Measurements from ENCODE around the gene CWC27. TPM values are rescaled to one million over a fixed set of nuclear protein-coding genes. Genes with fewer than 3 reads are reported as not detected.

Gene CWC27
- total and polyA plus RNA-seq, 2 of the 13 experiments (the other 11 are each of a cell fraction or from before 2014, with no cell fraction given), result 21.1 to 25.7 TPM

DNA sequence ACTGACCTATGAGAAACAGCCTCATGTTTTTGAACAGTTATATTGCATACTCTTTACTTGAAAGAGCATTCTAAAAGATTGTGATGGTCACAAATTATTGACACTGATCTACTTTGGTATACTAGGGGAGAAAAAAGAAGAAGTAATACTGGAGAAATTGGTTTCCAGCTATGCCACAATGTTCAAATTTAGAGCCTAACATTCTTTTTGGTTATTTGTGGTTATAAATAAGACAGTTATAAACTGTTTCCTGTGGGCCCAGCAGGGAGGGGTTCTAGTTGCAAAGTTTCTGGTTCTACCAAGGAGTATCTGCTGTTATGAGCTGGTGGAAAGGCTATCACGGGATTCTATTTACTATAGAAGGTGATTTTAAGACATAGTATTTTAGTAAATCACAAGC lies 4.8 kb downstream of the CWC27 start:
- peaks cover 19% of the 10 kb centered on the region for H3K4me1 ChIP-seq (ENCODE audit: insufficient read depth, low read length)
- 91% methylated on average over 1 of the region's 1 CpG for WGBS (ENCODE audit: low lambda C conversion rate)
- intact Hi-C loops (cut with micrococcal nuclease; ENCODE audit: unreplicated experiment), result no loop called here
- no peak overlapping the region for H3K4me2 ChIP-seq (ENCODE audit: low read depth, low read length)
- peaks cover 2 to 10% of the 10 kb centered on the region in 2 experiments; a peak in 3 of 5 replicates for H3K36me3 ChIP-seq (replicated peaks in 1 of 2; ENCODE audit: control insufficient read depth in 1 of 2, insufficient read depth in 2 of 2, low read length in 2 of 2)
- TF ChIP-seq, protein P1, sequence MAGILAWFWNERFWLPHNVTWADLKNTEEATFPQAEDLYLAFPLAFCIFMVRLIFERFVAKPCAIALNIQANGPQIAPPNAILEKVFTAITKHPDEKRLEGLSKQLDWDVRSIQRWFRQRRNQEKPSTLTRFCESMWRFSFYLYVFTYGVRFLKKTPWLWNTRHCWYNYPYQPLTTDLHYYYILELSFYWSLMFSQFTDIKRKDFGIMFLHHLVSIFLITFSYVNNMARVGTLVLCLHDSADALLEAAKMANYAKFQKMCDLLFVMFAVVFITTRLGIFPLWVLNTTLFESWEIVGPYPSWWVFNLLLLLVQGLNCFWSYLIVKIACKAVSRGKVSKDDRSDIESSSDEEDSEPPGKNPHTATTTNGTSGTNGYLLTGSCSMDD (CRISPR knock-in tag; IDR thresholded peaks at IDR 0.05), result no peak
- TF ChIP-seq ZNF678 (CRISPR knock-in tag; IDR thresholded peaks at IDR 0.05) (no peak), ZBTB7B (CRISPR knock-in tag; IDR thresholded peaks at IDR 0.05) (no peak), BCLAF1 (IDR thresholded peaks at IDR 0.05) (no peak), JUND (CRISPR knock-in tag; IDR thresholded peaks at IDR 0.05) (no peak), ZFP82 (CRISPR knock-in tag; IDR thresholded peaks at IDR 0.05; ENCODE audit: borderline replicate concordance) (no peak), ZNF883 (CRISPR knock-in tag; IDR thresholded peaks at IDR 0.05; ENCODE audit: not compliant biosample characterization) (no peak)
- TF ChIP-seq, protein P2, sequence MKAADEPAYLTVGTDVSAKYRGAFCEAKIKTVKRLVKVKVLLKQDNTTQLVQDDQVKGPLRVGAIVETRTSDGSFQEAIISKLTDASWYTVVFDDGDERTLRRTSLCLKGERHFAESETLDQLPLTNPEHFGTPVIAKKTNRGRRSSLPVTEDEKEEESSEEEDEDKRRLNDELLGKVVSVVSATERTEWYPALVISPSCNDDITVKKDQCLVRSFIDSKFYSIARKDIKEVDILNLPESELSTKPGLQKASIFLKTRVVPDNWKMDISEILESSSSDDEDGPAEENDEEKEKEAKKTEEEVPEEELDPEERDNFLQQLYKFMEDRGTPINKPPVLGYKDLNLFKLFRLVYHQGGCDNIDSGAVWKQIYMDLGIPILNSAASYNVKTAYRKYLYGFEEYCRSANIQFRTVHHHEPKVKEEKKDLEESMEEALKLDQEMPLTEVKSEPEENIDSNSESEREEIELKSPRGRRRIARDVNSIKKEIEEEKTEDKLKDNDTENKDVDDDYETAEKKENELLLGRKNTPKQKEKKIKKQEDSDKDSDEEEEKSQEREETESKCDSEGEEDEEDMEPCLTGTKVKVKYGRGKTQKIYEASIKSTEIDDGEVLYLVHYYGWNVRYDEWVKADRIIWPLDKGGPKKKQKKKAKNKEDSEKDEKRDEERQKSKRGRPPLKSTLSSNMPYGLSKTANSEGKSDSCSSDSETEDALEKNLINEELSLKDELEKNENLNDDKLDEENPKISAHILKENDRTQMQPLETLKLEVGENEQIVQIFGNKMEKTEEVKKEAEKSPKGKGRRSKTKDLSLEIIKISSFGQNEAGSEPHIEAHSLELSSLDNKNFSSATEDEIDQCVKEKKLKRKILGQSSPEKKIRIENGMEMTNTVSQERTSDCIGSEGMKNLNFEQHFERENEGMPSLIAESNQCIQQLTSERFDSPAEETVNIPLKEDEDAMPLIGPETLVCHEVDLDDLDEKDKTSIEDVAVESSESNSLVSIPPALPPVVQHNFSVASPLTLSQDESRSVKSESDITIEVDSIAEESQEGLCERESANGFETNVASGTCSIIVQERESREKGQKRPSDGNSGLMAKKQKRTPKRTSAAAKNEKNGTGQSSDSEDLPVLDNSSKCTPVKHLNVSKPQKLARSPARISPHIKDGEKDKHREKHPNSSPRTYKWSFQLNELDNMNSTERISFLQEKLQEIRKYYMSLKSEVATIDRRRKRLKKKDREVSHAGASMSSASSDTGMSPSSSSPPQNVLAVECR (CRISPR knock-in tag; IDR thresholded peaks at IDR 0.05; ENCODE audit: borderline replicate concordance), result no peak
- TF ChIP-seq, protein P3, sequence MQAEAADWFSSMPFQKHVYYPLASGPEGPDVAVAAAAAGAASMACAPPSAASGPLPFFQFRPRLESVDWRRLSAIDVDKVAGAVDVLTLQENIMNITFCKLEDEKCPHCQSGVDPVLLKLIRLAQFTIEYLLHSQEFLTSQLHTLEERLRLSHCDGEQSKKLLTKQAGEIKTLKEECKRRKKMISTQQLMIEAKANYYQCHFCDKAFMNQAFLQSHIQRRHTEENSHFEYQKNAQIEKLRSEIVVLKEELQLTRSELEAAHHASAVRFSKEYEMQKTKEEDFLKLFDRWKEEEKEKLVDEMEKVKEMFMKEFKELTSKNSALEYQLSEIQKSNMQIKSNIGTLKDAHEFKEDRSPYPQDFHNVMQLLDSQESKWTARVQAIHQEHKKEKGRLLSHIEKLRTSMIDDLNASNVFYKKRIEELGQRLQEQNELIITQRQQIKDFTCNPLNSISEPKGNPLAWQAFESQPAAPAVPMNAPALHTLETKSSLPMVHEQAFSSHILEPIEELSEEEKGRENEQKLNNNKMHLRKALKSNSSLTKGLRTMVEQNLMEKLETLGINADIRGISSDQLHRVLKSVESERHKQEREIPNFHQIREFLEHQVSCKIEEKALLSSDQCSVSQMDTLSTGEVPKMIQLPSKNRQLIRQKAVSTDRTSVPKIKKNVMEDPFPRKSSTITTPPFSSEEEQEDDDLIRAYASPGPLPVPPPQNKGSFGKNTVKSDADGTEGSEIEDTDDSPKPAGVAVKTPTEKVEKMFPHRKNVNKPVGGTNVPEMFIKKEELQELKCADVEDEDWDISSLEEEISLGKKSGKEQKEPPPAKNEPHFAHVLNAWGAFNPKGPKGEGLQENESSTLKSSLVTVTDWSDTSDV (CRISPR knock-in tag; IDR thresholded peaks at IDR 0.05), result no peak
- BruUV-seq (replicated peaks), result no TSS peak
- no peaks in the 10 kb centered on the region for H3K9me3 ChIP-seq (ENCODE audit: low read length)
- no peak for DNase-seq (ENCODE audit: low spot score)
- ChIA-PET CTCF (ENCODE audit: low intra/inter-chr PET ratio, low total read pairs) (no interaction called here), POLR2A (no interaction called here)
- H3K9ac ChIP-seq (ENCODE audit: insufficient read depth, low read depth, low read length), result no peak overlapping the region
- FAIRE-seq, result no peak
- ATAC-seq, result no peak
- no peaks in the 10 kb centered on the region; a peak in 1 of 5 replicates for H3K27me3 ChIP-seq (ENCODE audit: control insufficient read depth in 1 of 2, insufficient read depth in 2 of 2, low read length in 2 of 2)
- no peaks in the 10 kb centered on the region for H4K20me1 ChIP-seq (ENCODE audit: insufficient read depth, low read length)
- no peak overlapping the region for H2AFZ ChIP-seq (ENCODE audit: low read length)
- in situ Hi-C loops (cut with HindIII; ENCODE audit: extremely low pct_ligation_motif_present, low pct_unique_long_range_greater_than_20kb), result no loop called here
- peaks cover 30% of the 10 kb centered on the region for H3K79me2 ChIP-seq (ENCODE audit: insufficient read depth, low read length)
- no peak overlapping the region for H3K27ac ChIP-seq (ENCODE audit: extremely low read length, insufficient read depth, low read length)
- no peak overlapping the region for H3K4me3 ChIP-seq (replicated peaks in 1 of 3; ENCODE audit: insufficient read depth in 1 of 3, low read depth in 2 of 3, low read length in 3 of 3)
